HG02571 (cell line): ENCODE results near the gene NCKAP5.
"Not testable (repeated sequence)": the region's sequence is repeated elsewhere in the genome, so short reads cannot be mapped to it uniquely, and the experiment has no call there.

Experiments used
- ATAC-seq: cut with Tn5 transposase; IDR thresholded peaks from one replicate; pipeline ENCODE4 v1.9.1; 2021; ENCODE audit warnings: mild to moderate bottlenecking, moderate library complexity; ENCODE audit not compliant: unreplicated experiment

Gene NCKAP5

DNA sequence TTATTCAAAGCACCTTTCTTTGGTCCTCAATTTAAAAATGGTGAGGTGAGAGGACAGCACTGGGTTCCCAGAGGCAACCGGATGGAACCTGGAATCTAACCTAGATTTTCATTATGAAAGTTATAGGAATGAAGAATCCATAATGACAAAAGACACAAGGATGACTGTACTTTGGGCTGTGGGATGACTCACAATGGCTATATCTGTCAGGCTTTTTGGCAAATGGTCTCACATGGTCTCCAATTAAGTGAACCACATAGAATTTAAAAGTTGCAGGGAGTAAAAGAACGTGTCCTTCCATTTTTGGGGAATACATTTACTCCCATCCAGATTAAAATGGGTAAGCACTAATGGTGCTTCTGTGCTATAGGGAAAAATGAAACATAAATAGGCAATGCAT lies 866.5 kb downstream of the NCKAP5 start:
- ATAC-seq: no peak

DNA sequence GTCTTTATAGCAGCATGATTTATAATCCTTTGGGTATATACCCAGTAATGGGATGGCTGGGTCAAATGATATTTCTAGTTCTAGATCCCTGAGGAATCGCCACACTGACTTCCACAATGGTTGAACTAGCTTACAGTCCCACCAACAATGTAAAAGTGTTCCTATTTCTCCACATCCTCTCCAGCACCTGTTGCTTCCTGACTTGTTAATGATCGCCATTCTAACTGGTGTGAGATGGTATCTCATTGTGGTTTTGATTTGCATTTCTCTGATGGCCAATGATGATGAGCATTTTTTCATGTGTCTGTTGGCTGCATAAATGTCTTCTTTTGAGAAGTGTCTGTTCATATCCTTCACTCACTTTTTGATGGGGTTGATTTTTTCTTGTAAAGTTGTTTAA lies 868.5 kb downstream of the NCKAP5 start:
- not testable (repeated sequence) for ATAC-seq

DNA sequence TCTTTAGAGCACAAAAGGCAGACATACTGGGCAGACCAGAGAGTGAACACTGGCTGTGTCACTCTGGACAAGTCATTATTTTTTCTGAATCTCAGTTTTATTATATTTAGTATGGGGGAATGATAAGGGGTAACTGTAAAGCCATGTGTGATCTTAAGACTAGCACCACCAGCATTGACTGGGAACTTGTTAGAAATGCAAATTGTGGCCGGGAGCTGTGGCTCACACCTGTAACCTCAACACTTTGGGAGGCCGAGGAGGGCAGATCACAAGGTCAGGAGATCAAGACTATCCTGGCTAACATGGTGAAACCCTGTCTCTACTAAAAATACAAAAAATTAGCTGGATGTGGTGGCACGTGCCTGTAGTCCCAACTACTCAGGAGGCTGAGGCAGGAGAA lies 869.9 kb downstream of the NCKAP5 start:
- ATAC-seq: not testable (repeated sequence)

DNA sequence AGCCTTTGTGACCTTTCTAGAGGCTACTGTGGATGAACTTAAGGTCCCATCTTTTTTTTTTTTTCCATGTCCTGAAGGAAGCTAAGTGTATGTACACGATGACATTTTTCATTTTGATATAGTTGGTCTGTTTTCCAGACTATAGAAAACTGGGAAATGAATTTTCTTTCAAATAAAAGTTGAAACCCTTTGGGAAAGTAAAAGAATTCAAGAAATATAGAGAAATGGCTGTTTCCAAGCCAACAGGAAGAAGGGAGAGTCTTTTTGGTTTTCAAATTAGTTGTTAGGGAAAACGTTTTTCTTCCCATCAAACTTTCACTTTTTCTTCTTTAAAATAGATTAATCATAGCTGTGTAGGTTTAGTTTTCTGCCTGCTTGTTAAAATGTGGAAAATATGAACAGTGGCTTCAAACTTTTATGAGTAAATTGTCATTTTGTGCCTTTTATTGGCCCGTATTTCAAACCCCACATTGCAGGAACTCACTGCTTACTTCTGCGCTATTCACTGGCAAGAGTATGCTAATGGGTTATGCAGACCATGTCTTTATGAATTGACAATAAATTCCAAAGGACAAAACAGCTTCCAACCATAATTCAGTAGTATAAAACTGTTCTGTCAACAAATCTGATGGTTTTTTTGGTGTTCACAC lies 870.6 kb downstream of the NCKAP5 start:
- no peak for ATAC-seq

DNA sequence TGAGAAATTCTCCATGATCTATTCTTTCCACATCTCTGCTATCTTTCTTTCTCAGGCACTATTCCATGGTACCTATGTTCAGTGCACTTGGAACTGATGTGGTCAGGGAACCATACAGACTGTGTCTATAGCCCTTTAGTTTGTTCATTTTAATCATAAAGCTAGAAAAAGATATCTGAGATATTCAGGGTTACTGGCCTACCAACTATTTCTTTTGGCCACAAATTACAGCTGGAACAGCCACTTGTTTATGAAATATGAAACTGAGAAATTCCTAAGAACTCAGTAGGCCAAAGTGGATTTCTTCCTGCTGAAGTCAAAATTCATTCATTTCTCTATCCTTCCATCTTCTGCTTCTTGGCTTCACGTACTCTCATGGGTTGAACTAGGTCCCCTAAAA lies 875.4 kb downstream of the NCKAP5 start:
- no peak for ATAC-seq

DNA sequence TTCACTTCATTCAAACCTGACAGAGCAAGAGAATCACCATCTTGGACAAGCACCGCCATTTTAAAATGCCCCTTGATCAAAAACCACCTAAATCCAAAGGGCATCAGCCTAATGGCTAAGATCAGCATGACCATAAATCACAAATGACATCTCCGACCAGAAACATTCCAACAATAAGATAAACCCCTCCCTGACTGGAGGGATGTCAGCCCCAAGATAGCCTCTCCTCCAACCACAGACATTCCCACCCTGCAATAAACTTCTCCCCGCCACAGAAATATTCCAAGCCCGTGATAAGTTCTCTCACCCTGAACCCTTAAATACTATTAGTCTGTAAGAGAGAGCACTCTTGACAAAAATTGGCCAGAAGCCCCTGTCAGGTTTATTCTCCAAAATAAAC lies 876.7 kb downstream of the NCKAP5 start:
- ATAC-seq: no peak

DNA sequence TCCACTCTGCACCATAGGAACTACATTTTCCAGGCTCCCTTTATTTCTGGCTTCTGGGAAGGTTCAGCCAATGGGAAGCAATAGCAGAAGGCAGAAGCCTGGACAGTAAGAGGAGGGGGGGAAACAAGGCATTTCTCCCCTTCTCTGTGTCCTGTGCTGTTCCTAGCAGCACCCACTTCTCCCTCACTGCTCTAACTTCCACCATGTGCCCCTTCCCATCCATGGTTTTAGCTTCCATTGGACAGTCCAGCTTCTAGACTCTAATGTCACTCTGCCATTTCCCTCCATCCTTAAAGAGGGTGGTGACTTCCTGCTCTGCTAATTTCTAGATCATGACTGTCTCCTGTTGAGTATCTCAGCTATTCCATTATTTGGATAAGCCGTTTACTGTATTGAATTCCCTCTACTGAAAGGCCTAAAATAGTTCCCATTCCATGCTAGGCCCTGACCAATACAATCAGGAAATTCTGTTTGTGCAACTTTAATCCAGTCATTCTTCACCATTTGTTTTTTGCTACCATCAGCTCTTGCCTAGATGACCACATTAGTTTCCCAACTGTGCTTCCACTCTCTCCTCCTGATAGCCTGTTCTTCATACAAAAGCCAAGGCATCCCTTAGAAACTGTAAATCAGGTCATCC lies 877.5 kb downstream of the NCKAP5 start:
- no peak for ATAC-seq

DNA sequence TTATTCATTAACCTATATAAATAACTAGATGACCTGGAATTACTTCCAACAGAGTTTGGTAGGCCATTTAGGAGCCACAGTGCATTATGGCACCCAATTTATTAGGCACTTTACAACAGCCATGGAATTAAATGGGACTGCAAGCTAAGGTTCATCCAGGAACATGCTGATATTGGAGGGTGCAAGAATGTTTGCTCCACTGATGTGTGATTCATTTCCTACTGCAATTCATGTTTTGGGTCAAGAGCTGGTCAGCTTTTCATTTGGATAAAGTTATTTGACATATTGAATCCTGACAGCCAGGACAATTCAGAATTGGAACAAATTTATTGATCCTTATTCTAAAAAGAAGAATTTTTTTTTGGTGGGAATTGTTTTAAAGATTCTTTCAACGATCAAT lies 886.5 kb downstream of the NCKAP5 start:
- ATAC-seq: no peak

DNA sequence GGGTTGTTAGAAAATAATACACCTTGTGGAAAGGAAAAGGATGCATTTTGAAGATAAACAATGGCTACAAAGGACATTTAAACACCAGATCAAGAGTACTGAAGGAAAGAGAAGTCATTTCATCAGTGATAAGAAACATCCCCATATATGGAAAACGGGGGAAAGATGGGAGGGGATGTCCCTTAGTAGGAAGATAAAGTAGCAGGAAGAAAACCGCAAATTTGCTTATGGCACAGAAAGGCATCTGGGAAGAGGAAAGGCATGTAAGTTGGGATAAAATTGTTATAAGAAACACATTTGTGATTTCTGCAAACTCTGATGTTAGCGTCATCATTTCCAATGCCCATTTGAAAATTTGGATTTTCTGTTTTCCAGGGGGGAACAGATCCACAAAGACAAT lies 887.7 kb downstream of the NCKAP5 start:
- ATAC-seq: no peak

DNA sequence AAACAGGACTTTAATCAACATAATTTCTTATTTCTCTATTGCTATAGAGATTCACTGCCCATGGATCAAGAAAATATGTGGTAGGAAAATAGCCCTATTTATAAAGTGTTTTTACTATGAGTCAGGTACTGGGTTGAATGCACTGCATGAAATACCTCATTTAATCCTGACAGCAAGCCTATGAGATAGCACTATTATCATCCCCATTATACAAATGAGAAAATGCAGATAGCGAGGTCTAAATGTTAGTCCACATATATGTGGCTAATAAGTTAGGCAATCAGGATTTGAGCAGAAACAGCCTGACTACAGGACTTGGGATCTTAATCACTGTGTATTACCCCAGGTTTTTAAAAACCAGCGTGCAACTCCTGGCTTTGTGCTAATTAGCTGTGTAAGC lies 889.8 kb downstream of the NCKAP5 start:
- no peak for ATAC-seq

DNA sequence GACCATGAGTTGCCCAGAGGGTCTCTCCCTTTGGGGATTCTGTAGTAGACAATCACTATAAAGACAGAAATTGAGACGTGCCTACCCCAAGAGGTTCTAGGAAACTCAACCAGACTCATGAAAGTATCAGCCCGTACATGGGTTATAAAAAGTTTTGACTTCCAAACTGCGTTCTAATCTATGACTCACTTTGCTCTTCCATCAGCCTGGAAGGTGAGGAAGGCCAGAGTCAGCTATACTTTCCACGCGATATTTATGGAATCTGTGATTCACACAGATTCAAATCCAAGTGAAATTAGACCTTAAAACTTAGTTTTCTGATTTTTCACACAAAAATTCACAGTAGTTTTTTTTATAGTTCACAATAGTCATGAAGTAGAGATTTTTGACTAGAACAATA lies 890.6 kb downstream of the NCKAP5 start:
- ATAC-seq: no peak

DNA sequence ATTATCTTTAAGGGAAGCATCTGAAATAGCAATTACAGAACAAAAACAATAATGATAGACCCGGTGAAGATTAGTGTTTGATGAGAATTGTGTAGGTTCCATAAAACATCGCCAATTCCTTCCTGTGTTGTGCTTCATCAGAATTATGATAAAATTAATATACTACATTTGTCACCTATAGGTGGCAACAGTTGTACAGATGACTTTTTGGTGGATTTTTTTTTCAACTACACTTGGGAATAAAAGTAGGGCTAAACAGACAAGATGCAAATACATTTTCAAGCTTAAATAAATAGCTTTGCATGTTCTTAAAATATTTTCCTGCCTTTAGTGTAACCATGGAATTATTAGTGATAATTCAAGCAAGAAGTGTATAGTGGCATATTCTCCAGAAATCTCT lies 891.3 kb downstream of the NCKAP5 start:
- ATAC-seq: no peak

DNA sequence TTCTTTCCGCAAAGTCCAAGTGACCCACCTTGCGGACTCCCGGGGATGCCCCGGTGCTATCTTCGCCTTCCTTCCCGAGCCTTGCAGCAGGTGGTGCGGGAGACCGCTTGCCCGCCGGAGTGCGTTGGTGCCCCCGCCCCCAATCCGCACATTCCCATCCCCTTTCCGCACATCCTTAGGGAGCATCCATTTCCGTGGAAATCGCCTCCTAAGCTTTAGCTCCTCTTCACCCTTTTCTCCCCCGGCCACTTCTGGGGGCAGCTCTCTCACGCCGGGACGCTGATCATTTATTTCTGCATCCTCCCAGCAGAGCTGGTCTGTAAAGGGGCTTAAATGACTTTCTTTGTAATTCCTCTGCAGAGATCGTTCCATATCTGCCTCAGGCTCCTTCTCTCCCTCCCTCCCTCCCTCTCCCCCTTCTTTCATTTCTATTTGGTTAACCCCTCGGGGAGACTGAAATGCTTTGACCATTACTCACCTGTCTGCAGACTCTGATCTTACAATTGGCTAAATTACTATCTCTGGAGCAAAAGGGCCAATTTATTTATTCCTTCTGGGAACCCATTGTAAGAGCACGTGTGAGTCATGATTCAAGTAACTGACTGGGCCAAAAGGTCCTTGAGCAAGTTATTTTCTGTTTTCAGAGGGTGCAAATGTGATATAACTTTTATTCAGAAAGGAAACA lies 897.0 kb downstream of the NCKAP5 start:
- ATAC-seq: no peak

DNA sequence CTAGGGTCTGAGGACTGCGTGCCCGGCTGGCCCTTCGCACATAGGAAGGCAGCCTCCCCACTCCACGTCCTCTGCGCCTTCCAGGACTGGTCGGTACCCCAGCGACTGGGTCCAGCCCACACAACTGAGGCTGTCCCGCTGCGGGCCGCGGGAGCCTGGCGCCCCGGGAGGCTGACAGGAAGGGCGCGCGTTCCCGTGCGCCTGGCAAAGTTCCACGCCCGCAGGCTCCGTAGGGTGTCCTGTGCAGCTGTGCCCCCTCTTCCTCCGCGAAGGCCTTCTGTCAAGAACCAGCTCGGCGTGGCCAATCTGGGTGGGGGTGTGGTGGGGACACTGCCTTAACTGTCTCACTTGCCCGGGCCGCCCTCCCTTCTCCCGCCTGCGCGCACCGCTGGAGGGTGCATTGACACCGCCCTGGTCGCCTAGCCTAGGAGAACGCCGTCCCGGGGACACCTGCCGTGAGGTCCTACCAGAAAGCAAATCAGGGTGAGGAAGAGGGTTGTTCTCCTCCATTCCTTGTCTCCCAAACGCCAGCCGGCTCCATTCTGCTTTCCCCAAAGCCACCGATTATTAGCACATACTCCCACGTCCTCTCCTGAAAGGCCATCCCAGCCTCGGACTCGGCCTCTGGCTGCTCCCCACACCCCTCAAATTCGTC lies 897.6 kb downstream of the NCKAP5 start:
- no peak for ATAC-seq

DNA sequence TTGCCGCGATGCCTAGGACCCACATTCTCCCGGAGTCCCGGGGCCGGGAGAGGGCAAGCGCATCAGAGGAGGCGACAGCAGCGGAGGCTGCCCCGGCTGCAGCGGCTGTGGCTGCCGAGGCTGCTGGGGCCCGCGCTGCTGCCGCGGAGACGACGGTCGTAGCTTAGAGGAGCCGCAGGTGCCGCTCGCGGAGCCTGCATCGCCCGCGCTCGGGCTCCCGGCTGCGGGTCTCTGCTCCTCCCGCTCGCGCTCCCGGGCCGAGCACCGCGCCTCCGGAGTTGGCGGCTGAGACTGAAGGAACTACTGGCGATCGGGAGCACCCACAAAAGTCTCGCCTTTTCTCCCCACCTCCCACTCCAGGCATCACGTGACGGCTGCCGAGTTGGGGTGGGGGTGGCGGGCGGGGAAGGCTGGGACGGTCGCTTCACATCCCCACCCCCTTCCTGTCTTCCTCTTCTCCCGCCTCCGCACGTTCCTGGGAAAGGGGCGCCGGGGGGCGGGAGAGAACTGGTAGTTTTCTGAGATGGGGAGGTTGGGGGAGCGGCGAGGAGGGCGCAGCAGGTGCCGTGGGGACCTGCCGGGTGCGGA lies 898.3 kb downstream of the NCKAP5 start, which contains the start of gene LYPD1:
Gene LYPD1 (minus strand): TSS at position 298 of the 588 bp plus-strand sequence. CDS start 273 bp downstream, at position 25.
- ATAC-seq: no peak

DNA sequence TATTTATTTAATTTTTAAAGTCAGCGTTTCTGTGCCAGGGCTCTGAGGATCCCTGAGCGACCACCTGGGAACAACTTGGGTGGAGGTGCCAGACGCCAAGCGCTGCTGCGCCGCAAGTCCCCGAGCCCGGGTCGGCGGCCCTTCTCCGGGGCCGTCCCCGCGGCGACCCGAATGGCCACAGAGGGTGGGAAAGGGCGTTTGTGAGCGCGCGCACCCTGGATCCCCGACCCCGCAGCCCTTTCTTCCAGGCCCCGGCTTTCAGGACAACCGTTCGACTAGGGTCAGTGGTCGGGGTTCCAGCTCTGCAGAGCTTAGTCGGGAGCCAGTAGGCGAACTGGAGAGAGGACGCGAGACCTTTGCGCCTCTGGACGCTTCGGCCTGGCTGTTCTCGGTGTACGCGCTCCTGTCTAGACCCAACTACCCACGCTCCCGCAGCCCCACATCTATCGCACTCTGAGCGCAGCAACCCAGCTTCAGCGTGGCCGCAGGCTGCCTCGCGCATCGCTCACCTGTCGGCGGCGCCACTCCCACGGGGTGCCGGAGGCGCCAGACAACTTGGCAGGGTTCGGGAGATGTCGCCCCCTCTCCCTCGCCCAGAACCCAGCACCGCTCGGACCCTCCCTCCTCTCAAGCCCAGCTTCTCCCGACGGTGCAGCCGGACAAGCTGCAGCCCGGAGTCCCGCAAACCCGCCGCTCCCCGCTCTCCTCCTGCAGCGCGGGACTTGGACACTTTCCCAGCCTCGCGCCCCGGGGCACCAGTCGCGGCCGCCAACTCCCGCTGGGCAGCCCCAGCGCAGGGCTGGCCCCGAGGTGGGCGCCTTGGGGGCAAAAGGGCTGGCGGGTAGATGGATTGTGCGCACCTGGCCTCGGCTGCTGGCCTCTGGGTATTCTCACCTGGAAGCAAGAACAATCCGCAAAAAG lies 899.0 kb downstream of the NCKAP5 start:
- ATAC-seq: no peak

DNA sequence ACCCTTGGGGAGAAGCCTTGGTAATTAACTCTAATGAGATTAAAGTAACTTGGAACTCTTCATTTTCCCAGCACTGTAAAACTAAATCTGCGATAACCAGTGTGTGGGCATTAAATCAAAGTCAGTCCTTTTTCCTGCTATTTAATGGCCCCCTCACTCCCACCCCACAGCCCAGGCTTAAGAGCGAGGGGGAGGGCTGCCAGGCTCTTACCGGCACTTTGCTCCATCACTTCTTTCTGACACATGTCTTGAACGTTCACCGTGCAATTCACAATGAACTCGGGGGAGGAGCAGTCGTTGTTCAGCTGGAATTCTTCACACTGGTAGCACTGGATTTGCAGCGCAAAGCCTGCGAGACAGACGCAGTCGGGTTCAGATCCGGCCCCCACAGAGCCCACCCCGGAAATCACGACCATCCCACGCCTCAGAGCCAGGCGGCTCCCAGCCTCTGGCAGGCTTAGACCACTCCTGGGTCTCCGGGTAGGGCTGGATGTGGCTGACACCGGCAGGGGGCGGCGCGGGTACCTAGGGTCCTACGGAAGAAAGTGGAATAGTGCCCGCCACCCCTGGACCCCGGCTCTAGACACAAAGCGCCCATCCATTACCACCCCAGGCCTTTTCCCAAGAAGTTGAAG lies 900.0 kb downstream of the NCKAP5 start:
- ATAC-seq: no peak

DNA sequence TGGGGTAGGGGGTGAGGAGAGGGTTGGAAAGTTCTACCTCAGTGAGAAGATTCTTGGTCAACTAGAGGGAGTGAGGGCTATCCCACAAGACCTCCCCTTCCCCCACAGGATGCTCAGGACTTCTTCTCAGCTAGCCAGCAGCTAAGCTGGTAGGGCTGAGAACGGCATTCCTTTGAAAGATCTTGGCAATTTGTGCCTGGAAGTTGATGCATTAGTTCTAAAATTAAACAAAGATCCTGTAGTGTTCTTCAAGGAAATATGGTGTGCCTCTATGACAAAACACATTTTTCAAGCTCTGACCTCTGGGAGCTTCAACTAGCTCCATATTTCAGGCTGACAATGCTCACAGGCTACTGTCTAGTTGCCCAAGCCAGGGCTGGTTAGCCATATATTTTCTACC lies 900.6 kb downstream of the NCKAP5 start:
- ATAC-seq: no peak

DNA sequence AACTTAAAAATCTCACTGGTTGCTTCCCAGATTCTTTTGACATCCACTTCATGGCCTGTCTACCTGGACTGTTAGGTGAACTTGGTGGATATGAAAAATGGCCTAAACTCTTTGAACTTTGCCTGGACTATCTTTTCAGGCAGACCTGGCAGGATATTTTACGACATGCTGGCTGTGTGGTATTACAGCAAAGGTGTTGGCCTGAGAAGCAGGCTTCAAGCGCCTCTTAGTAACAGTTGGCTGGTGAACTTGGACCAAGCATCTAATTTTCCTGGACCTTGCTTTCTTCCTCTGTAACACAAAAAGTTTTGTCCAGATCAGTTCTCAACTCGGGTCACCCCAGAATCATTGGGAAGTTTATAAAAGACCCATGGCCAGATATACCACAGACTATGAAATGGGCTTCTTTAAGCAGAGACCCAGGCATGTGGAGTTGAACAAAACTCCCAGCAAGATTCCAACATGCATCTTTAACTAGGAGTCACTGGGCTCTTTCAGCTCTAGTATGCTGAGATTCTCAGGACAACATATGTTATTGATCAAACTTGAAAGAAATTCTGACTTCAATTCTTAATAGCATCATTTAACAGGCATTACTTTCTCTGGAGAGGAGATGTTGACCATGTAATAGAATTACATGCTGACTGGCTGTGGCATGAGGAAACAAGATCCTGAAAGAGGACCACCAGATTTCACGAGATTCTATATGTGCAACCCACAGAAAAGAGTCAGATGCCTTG lies 902.7 kb downstream of the NCKAP5 start:
- ATAC-seq: no peak
